SK-N-SH (cell line): ENCODE data around the gene USP2.

Experiments used
- GABPA ChIP-seq: IDR thresholded peaks from 2 replicates; pipeline ENCODE4 v1.4.0; 2012; ENCODE audit warnings: low read depth, mild to moderate bottlenecking
- MXI1 ChIP-seq: IDR thresholded peaks from 2 replicates; pipeline ENCODE4 v1.6.1; 2012; ENCODE audit warnings: mild to moderate bottlenecking, low read depth, low read length, improper control_type of control experiment
- POLR2AphosphoS5 ChIP-seq: IDR thresholded peaks from 2 replicates; pipeline ENCODE4 v1.6.1; 2012; ENCODE audit warnings: low read depth, low read length
- TAF1 ChIP-seq: IDR thresholded peaks from 2 replicates; pipeline ENCODE4 v1.6.1; 2012; ENCODE audit warnings: low read depth, mild to moderate bottlenecking, low read length, moderate library complexity, borderline replicate concordance
- YY1 ChIP-seq: IDR thresholded peaks from 2 replicates; pipeline ENCODE4 v1.4.0; 2012; ENCODE audit warnings: low read depth, mild to moderate bottlenecking
- TF ChIP-seq, protein P1 (sequence below): IDR thresholded peaks from 2 replicates; pipeline ENCODE4 v1.6.1; 2012; ENCODE audit warnings: mild to moderate bottlenecking, low read depth, low read length, moderate library complexity
- TF ChIP-seq, protein P2 (sequence below): fragments of 200-600 bp; sonication (generic); IDR thresholded peaks from 2 replicates; pipeline ENCODE4 v1.6.1; 2017; ENCODE audit warnings: antibody characterized with exemption, mild to moderate bottlenecking, moderate library complexity

DNA sequence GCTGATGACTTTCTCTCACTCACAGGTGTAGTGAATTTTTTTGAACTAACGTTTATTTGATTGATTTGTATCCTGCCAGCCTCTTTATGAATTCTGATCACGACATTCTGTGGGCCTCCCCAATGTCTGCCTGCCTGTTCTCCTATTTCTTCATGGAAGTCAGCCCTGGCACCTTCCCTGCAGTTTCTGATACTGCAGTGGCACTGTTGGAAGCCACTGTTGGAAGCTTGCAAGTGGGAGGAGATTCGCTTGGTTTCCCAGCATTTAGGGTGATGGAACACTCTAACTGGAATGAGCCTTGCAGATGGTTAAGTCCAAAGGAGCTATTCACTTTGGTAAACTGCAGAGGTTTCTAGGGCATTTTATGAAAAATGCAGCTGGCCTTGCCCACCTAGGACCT, 42.8 kb upstream of the USP2 start:
- TF ChIP-seq, protein P1, sequence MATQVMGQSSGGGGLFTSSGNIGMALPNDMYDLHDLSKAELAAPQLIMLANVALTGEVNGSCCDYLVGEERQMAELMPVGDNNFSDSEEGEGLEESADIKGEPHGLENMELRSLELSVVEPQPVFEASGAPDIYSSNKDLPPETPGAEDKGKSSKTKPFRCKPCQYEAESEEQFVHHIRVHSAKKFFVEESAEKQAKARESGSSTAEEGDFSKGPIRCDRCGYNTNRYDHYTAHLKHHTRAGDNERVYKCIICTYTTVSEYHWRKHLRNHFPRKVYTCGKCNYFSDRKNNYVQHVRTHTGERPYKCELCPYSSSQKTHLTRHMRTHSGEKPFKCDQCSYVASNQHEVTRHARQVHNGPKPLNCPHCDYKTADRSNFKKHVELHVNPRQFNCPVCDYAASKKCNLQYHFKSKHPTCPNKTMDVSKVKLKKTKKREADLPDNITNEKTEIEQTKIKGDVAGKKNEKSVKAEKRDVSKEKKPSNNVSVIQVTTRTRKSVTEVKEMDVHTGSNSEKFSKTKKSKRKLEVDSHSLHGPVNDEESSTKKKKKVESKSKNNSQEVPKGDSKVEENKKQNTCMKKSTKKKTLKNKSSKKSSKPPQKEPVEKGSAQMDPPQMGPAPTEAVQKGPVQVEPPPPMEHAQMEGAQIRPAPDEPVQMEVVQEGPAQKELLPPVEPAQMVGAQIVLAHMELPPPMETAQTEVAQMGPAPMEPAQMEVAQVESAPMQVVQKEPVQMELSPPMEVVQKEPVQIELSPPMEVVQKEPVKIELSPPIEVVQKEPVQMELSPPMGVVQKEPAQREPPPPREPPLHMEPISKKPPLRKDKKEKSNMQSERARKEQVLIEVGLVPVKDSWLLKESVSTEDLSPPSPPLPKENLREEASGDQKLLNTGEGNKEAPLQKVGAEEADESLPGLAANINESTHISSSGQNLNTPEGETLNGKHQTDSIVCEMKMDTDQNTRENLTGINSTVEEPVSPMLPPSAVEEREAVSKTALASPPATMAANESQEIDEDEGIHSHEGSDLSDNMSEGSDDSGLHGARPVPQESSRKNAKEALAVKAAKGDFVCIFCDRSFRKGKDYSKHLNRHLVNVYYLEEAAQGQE: no peak
- TF ChIP-seq, protein P2, sequence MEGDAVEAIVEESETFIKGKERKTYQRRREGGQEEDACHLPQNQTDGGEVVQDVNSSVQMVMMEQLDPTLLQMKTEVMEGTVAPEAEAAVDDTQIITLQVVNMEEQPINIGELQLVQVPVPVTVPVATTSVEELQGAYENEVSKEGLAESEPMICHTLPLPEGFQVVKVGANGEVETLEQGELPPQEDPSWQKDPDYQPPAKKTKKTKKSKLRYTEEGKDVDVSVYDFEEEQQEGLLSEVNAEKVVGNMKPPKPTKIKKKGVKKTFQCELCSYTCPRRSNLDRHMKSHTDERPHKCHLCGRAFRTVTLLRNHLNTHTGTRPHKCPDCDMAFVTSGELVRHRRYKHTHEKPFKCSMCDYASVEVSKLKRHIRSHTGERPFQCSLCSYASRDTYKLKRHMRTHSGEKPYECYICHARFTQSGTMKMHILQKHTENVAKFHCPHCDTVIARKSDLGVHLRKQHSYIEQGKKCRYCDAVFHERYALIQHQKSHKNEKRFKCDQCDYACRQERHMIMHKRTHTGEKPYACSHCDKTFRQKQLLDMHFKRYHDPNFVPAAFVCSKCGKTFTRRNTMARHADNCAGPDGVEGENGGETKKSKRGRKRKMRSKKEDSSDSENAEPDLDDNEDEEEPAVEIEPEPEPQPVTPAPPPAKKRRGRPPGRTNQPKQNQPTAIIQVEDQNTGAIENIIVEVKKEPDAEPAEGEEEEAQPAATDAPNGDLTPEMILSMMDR: no peak
- TF ChIP-seq GABPA (no peak), YY1 (no peak), MXI1 (no peak), POLR2AphosphoS5 (no peak), TAF1 (no peak)
